HG02642 (cell line): ENCODE measurements around the gene ADAMTS2.

Experiments
- ATAC-seq: cut with Tn5 transposase; IDR thresholded peaks from one replicate; pipeline ENCODE4 v1.9.1; 2021; ENCODE audit warnings: mild to moderate bottlenecking; ENCODE audit not compliant: unreplicated experiment, poor library complexity

Gene ADAMTS2

GRCh38 chr5:179171251-179171815, 173.9 kb downstream of the ADAMTS2 start:
- ATAC-seq: no peak

GRCh38 chr5:179170606-179171005, 174.7 kb downstream of the ADAMTS2 start:
- ATAC-seq: no peak

DNA sequence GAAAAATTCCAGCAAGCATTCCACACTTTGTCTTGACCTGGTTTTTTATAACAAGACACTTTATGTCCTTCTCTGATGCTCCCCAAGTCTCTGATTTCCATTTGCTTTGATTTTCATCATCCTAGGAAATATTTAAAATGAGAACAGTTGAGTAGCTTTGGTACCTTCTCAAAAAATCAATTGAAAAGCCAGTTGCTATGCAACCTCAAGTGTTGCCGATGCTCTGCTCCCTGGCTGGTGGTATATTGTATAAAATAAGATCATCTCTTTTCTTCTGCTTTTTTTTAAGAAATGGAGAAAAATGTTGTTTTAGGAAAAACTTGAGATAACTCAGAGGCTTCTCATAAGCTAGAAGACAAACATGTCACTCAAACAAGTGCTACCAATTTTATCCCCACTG, 175.4 kb downstream of the ADAMTS2 start:
- ATAC-seq: no peak

DNA sequence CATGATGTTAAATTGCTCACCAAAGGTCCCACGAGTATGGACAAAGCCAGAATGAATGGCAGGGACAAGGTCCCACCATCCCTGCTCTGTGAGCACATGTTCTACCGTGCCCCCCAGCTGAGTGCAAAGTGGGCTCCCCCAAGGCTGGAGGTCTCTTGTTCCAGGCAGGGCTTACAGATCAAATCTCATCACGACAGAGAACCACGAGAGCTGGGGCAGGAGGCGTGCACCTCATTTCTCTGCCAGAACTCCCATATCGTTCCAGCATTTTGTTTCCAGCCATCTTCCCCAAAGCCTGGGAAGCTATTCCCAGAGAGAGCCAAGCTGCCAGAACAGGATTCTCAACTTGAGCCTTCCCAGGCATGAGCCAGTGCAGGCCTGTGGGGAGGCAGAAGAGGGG, 176.6 kb downstream of the ADAMTS2 start:
- ATAC-seq: no peak

DNA sequence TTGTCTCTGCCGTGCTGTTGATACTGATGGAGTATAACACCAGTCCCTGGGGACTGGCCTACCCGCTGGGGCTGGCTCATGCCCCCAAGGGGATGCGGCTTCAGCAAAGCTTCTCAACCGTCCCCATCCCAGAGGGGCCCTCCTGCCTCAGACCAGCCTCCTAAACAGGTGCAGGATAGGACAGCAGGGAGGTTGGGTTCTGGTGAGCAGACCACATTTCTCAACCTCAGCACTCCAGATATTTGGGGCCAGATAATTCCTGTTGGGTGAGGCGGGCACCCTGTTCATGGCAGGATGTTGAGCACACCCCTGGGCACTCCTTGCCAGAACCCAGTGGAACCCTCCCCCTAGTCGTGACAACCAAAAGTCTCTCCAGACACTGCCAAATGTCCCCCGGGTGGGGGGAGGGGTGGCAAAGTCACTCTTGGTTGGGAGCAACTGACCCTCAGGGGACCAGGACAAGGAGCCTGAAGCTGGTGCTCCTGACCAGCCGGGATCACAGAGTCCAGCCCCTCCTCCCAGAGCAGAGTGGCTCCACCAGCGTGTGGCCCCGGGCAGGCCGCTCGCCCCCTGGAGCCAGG, 177.3 kb downstream of the ADAMTS2 start:
- no peak for ATAC-seq

DNA sequence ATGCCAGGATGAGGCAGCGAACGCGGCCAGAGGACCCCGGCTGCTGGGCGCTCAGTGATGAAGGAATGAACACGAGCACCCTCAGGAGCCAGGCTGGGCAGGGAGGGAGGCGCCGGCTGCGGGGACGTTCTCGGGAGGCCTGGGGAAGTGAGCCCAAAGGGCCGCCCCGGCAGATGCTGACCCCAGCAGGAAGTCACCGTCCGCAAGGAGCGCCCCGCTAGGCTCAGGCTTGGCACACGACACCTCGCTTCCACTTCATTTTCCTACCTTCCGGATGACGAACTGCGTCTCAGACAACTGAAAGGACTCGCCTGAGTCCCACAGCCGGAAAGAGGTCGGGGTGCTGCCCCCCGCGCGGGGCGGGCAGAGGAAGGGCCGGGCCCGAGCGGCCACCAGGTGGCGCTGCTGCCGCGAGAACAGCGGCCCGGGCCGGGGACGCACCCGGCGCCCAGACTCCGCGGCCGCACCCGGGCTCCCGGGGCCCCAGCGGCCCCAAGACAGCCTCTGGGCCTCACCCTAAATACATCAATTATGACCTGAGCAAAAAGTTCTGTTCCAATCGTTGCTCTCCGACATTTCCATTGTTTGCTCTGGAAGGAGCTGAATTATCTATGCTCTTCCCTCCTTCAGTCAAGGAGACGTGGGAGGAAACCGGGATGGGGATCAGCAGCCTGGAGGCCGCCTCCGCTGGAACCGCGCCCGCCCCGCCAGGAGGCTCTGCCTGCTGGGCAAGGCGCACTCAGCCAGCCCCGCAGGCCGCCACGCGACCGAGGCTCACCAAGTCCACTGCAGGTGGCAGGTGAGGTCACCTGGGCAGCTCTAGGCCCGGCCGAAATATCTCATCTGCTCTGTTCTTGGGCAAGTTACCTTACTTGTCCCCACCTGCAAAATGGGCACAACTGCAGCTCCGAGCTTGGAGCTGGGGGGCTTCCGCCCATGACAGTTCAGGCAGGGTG, 178.1 kb downstream of the ADAMTS2 start:
- ATAC-seq: peak; percentile 71

DNA sequence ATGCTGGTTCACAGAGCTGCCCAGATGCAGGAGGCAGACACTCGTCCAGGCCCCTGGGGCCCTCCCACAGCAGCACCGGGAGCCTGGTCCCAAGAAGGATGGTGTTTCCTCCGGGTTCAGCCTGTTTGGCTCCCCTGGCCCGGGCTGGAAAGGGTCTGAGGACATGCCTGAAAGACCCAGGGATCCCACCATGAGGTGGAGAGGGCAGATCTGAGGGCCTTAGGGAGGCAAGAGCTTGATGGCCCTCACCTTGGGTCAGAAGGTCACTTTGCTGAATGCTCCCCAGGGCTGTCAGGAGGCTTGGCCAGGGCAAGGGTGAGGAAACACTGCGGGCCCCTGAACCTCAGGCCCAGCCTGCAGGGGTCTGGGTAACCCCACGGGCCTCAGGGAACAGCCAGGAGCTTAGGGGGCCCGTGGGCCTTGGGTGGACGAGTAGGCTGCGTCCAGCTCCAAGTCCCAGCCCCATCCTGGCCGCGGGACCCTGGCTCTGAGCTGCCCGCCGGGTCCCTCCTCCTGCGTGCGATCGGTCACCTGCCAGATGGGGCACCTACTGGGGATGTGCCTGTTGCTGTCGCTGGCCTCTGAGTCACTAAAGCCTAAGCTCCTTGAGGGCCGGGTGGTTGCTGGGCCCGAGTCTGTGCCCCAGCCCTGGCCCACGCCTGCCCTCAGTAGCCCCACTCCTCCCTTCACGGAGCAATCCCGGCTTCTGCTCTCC, 178.9 kb downstream of the ADAMTS2 start:
- no peak for ATAC-seq

- no peak for ATAC-seq
These were observed 179.7 kb downstream of the ADAMTS2 start for GRCh38 chr5:179165421-179166170.

GRCh38 chr5:179164331-179165311, 180.6 kb downstream of the ADAMTS2 start:
- ATAC-seq: no peak

GRCh38 chr5:179163236-179164155, 181.8 kb downstream of the ADAMTS2 start:
- ATAC-seq: no peak

DNA sequence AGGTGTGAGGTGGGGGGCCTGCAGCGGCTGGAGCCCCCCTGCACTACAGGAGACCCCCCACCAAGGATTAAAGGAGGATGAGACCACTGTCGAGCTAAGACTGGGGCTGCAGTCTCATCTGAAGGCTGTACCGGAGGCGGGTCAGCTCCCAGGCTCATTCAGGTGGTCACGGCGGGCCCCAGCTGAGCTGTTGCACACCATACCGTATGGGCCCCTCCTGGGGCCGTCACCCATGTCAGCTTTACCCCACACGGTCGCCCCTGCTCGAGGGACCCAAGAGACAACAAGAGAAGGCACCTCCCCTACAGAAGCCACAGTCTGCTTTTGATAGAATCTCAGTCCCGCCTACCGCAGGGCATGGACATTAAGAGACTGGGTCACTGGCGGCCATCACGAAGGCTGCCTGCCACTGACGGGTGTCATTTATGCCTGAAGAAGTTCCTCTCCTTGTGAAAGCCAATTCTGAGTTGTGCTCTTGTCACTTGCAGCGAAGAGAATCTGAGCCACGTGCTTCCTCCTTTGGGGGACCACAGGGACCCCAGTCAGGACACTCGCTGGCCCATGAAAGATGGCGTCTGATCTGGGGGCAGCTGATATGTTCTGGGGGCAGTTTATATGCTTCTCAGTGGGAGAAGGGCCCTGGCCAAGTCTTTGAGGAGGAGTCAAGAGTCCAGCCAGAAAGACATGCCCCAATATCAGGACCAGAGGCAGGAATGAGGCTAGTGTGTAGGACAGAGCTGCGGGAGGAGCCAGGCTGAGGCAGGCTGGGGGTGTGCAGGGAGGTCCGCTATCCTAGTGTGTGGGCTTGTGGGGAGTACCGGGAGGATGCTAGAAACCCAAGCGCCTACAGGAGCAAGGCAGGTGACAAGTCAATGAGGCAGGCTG, 182.7 kb downstream of the ADAMTS2 start:
- no peak for ATAC-seq

DNA sequence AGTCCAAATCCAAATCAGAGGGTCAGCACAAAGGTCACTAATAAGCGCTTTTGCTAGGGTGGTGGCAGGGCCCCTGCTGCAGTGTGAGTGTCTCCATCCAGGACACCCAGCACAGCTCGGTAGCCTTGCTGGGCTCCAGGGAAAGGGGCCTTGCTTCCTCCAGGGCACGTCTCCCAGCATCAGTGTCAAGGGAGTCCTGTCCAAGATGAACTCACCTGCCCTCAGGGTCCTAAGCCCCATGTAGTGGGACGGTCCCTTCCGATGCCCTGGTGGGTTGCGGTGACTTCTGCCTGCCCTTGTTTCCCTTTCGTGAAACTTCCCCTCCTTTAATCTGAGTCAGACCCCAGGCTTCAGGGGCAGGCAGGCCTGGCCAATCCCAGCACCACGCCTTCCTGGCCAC, 183.4 kb downstream of the ADAMTS2 start:
- ATAC-seq: no peak

DNA sequence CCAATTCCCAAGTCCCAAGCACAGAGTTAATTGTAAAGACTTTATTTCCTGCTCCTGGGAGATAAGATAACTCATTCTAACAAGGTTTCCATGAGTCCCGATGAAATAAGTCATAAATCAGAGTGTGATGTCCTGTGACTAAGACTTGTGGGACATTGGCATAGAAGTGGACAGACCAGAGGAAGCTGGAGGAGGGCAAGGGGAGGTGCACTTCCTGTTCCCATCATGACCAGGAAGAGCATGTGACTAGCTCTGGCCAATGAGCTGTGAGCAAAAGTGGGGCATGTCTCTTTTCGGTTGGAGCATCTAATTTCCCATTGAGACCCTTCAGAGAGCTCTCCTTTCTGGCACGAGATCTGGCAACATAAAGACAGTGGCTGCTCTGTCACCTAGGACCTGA, 184.7 kb downstream of the ADAMTS2 start:
- no peak for ATAC-seq

DNA sequence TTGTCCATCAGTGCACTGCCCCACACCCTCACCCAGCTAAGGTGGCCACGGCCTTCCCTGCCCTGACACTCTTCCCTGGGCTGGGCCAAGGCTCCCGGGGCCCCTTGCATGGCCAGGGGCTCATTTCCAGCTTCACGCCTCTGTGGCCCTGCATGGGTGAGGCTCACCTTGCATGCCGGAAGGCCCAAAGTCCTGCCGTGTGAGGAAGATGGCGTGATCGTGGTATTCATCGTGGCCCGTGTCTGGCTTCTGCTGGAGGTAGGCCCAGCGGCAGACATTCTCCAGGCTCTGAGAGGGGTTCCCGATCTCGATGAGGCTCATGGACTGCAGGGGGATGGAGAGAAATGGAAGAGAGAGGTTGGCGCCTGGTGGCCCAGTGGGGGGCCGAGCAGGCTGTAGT, 186.7 kb downstream of the ADAMTS2 start:
- ATAC-seq: no peak

DNA sequence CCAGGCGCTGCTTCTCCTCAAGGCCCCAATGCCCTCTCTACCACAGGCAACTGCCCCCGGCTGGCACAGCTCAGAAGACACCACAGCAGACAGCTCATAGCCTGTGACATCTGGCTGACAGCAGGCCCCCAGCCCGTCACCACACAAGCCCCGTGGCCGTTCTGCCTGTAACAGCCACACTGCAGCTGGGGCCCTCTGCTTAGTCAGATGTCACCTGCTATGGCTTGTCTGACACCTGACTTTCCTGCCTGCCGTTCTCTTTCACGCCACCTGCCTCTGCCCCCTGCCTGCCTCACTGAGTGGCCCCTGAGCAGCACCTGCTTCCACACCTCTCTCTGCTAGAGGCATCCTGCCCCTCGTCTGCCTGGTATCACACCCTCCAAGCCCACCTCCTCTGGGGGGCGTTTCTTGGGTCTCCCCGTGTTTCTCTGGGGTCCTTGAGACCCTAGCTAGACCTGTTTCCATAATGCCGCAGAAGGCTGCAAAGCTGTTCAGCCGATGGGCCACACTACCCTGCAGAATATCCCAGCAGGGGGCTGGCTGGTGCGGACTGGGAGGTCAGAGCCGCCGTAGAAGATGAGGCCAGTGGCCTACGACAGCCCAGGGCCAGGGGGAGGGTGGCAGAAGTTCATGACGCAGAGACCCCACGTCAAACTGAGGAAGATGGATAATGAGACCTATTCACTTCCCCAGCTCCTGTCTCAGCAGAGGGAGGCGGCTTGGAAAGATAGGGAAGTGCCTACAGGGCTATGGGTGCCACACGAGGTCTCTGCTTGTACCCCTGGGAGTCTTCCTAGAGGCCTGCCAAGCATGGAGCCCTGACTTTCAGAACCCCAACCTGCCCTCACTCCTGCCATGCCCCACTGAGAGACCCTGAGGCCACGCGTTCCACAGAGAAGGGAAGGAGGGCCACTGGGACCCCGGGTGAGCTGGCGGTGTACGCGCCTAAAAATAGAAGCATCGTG, 190.0 kb downstream of the ADAMTS2 start:
- ATAC-seq: no peak
